Forelimb muscle (tissue), 1 donor: ENCODE results near the gene SON. TPM values are rescaled to one million over a fixed set of nuclear protein-coding genes. Genes with fewer than 3 reads are reported as not detected.
"Not testable (repeated sequence)": the region's sequence is repeated elsewhere in the genome, so short reads cannot be mapped to it uniquely, and the experiment has no call there.

Source experiments
- DNase-seq: peaks from one replicate; pipeline ENCODE4 v3.0.0-alpha.2; 2013; ENCODE audit warnings: low read depth
- polyA plus RNA-seq: library from polyadenylated mRNA; unstranded; fragments of 120-200 nt; gene quantifications from one replicate; pipeline ENCODE4 v1.2.1, GENCODE V29; 2013; ENCODE audit not compliant: insufficient read length

Gene SON
- polyA plus RNA-seq, 1 donor, result 209 TPM

DNA sequence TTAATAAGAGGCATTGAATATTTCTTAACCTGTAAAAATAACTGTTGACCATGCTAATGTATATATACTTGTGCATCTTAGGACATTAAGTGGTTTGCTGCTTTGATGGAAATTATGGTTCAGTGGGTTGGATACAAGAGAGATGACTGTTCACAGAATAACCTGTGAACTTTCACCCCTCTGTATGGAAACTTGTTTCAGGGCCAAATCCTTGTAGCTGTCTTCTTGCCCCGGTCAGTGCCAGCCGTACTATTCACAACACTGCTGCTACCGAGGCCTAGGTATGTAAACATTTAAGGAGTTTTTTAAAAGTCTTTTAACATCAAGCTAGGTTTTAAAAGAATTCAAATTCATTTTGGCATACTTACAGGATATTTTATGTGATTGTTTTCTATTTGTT is 29.5 kb downstream of the SON start:
- DNase-seq, result no peak

DNA sequence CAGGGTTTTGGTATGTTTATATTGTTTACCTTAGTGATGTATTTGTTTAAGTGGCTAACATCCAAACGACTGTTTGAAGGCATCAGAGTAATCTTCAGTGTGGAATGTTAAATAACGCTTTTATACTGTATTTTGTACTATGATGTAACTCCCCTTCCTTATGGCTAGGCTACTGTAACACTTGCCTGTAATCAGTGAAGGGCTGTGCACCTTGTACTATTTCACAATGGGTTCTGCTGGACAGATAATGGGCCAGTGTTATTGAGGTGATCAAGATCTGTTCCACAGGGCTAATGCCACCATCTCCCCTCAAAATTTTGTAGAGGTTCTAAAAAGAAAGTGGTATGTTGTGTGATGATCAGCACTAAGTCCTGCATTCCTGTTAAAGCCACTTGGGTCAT is 33.9 kb downstream of the SON start:
- DNase-seq, result not testable (repeated sequence)

- no peak for DNase-seq
Observed at GRCh38 chr21:33578214-33578613, 35.4 kb downstream of the SON start.

DNA sequence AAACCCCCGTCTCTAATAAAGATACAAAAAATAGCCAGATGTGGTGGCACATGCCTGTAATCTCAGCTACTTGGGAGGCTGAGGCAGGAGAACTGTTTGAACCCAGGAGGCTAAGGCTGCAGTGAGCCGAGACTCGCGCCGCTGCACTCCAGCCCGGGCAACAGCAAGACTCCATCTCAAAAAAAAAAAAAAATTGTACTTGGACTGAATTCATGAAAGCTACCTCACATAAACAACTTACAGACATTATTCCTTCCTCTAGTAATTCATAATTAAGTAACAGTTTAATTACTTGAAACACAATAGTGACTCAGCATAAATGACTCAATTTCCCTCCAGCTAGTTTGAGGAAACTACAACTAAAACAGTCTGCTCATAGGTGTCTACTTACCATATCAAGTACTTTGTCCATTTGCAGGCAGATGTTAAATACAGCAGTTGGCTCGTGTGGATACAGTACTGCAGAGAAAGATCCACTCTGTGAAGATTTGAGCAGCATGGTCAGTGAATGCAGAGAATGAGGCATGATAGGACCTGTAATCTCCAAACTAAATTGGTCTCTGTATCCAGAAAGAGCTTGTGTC is 36.2 kb downstream of the SON start:
- no peak for DNase-seq

GRCh38 chr21:33584455-33584854 is 41.6 kb downstream of the SON start:
- no peak for DNase-seq

DNA sequence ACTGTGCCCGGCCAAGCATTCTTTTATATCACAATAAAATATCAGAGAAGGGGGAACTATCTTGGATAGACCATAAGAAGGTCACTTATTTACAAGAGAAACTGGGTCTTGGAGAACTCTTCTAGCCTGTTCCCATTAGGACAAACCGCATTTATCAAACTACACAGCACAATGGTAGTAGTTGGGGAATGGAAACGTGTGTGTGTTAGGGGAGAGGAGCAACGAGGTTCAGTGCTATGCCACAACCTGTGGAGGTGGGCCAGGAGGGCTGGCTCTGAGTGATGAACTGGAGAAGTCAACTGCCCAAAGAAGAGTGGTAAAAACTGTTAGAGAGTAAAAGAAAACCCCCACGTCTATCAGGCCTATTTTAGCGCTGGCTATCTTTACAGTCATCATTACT is 44.1 kb downstream of the SON start:
- DNase-seq, result no peak

DNA sequence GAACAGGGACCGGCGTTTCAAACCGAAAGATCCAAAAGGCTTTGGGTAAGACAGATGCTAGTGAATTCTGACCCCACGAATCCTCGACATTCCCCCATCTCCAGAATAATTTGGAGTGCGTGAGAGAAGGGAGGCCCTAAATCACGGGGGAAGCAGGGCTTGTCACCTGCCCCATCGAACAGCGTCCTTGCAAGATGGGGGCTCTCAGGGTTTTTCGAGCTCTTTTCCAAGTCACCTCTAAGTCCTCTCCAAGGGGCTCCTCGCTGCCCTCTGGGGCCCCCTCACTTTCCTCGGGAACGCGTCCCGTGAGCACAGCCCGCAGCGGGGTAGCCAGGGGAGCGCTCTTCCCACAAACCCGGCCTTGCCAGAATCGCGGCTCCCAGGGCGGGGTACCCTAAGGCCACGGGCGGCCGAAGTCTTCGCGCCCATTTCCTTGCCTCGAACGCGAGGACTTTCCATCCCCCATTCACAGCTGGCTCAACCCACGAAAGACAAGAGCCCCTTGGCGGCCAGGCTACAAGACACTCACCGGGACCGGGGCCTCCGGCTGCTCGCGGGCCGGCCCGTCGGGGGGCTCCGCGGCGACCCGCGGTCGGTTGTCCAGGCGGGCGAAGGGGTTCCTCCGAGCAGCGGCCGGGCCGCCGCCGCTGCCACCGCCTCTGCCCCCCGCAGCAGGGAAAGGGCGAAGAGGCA is 45.1 kb downstream of the SON start:
- no peak for DNase-seq

DNA sequence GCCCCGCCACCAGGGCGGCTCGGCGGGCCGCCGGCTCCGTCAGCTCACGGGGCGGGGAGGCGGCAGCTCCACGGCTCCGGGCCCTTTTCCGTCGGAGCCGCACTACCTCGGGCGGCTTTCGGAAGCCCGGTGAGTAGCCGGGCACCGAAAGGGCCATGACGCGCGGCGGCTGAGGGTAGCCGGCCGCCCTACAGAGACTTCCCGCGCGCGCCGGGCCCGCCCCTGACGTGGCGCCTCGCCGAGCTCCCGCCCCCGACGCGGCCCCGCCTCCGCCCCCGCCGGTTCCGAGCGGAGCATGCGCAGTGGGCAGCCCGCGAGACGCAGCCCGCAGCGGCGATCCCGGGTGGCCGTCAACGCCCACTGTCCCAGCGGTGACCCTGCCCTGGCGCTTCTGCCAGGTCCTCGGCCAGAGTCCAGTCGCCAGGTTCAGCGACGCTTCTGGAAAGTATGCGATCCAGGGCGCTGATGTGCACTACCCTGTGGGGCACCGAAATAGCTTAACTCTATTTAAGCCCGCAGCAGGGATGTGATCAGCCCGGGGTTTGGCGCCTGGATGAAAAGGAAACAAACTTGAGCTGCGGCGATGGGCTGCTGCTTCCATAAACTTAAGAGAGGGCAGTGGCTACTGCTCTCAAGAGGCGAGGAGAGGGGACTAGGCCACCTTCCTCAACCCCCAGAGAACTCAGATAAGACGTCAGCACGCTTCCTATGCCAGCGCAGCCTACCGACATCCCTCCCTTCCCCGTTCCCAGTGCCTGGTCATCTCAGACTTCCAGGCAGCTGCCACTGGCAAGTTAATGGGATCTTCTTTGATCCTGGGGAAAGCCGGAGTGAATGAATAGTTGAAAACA is 45.9 kb downstream of the SON start, which contains the start of gene DONSON:
DONSON (minus strand) TSS at position 200 of the 851 bp plus-strand sequence; CDS start at position 157, 43 bp downstream.
- peak; percentile 43 for DNase-seq

GRCh38 chr21:33598051-33598450 is 55.2 kb downstream of the SON start:
- no peak for DNase-seq

DNA sequence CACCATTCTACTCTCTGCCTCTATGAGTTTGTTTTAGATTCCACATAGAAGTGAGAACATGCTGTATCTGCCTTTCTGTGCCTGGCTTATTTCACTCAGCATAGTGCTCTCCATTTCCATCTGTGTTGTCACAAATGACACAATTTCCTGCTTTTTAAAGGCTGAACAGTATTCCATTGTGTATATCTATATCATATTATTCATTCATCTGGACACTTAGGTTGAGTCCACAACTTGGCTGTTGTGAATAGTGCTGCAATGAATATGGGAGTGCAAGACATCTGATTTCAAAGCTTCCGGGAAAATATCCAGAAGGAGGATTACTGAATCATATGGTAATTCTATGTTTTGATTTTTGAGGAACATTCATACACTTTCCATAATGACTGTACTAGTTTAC is 65.7 kb downstream of the SON start:
- no peak for DNase-seq

DNA sequence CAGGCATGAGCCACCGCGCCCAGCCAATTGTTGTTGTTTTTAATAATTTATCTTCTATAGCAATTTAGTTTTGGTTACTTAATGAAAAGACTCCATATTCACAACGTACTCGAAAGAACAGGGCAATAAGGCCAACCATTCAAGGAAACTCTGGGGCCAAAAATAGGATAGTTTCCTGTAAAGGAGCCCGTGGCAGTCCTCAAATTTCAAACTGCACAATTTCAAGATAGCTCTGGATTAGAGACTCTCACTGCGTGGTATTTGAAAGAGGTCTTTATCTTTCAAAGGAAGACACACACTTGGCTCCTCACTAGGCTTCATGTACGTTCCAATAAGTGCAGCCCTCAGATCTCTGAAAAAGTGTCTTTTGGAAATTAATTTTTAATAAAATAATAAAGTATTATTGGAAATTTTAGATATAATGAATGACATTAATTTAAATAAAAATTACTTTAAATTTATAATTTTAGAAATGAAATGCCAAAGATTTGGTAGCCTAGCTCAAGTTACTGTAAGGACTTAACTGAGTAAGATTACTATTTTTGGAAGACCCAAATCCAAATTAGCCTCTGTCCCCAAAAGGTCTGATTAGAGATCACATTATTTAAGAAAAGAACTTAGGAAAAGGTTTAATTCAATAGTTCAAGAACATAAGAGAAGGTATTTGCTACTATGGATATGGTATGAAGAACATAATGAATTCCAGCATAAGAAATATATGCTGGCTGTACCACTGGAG is 68.3 kb downstream of the SON start:
- DNase-seq, result no peak

- DNase-seq, result not testable (repeated sequence)
Observed at GRCh38 chr21:33617565-33617964, 74.7 kb downstream of the SON start.

- no peak for DNase-seq
Observed at GRCh38 chr21:33618407-33618806, 75.6 kb downstream of the SON start.

GRCh38 chr21:33619726-33620125 is 76.9 kb downstream of the SON start:
- DNase-seq, result no peak

DNA sequence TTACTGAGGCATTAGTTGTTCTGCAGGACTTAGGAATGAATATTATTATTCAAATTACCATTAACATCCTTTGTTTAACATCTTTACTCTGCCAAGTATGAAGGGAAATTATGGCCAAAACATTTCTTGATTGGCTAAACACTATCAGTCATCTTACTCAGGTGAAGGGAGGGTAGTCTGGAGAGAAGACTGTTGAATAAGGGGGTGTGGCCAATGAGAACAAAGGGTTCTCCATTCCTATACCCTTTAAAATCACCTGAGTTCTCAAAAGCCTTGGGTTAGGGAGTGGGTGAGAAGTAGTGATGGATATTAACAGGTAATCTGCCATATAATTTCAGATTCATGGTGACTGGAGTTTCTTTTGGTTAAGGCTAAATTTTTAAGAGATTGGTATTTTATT is 79.4 kb downstream of the SON start:
- DNase-seq, result no peak

DNA sequence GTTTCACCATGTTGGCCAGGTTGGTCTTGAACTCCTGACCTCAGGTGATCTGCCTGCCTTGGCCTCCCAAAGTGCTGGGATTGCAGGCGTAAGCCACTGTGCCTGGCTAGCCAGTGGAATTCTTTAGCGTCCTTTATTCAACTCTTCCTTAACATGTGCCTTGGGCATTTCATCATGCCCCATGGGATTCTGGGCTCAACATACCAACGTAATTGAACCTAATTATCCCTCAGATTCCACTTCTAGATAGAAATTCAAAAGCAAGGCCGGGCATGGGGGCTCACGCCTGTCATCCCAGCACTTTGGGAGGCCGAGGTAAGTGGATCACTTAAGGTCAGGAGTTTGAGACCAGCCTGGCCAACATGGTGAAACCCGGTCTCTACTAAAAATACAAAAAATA is 83.3 kb downstream of the SON start:
- DNase-seq, result not testable (repeated sequence)

Other genes with a start within 250 kb of the SON start
- 20.9 TPM for gene IFNAR1, start 218.1 kb upstream of the SON start, polyA plus RNA-seq
- gene IFNGR2, start 139.6 kb upstream of the SON start, polyA plus RNA-seq, result 53.2 TPM
- 18.2 TPM for gene TMEM50B, start 63.1 kb upstream of the SON start, polyA plus RNA-seq
- 2.9 TPM for gene DNAJC28, start 51.3 kb upstream of the SON start, polyA plus RNA-seq
- gene GART, start 921 bp upstream of the SON start, polyA plus RNA-seq, result 51.3 TPM
- gene DONSON, start 45.6 kb downstream of the SON start, polyA plus RNA-seq, result 22.9 TPM
- 28.8 TPM for gene CRYZL1, start 98.7 kb downstream of the SON start, polyA plus RNA-seq
- gene ITSN1, start 99.5 kb downstream of the SON start, polyA plus RNA-seq, result 32.7 TPM